ENCODE data around the gene POU2F1. TPM values are rescaled to one million over a fixed set of nuclear protein-coding genes. Genes with fewer than 3 reads are reported as not detected.

The POU2F1 gene
- total RNA-seq, 1 donor from 2014 or later = 7.5 TPM

GRCh38 chr1:167423684-167424619, 203.3 kb downstream of the POU2F1 start:
- DNase-seq (ENCODE audit: missing footprints) (no peak), ATAC-seq (no peak)
- intact Hi-C loops (cut with DNase I) = no loop called here

DNA sequence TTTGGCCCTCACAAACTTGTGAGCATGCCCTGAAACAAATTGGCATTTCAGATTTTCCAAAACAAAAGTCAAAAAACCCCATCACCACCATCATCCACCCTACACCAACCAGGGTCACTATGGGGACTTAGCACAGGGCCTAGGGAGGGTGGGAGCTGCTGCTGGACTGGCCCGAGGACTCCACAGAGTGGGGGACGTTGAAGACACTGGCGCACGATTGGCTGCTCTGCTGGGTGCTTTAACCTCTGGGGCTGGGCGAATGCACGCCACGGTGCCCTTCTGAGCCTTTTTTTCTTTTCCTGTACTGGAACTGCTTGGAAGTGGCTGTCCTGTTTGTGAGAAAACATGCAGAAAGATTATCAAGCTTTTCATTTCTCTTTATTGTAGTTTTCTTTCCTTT, 204.8 kb downstream of the POU2F1 start:
- no peak for ATAC-seq
- DNase-seq (ENCODE audit: missing footprints) = no peak
- intact Hi-C loops (cut with DNase I) = no loop called here

GRCh38 chr1:167426716-167427115, 206.0 kb downstream of the POU2F1 start:
- intact Hi-C loops (cut with DNase I) = no loop called here
- ATAC-seq (no peak), DNase-seq (ENCODE audit: missing footprints) (no peak)

- DNase-seq (ENCODE audit: missing footprints) (no peak), ATAC-seq (no peak)
- intact Hi-C loops (cut with DNase I) = no loop called here
These were observed 207.2 kb downstream of the POU2F1 start for GRCh38 chr1:167427848-167428247.

DNA sequence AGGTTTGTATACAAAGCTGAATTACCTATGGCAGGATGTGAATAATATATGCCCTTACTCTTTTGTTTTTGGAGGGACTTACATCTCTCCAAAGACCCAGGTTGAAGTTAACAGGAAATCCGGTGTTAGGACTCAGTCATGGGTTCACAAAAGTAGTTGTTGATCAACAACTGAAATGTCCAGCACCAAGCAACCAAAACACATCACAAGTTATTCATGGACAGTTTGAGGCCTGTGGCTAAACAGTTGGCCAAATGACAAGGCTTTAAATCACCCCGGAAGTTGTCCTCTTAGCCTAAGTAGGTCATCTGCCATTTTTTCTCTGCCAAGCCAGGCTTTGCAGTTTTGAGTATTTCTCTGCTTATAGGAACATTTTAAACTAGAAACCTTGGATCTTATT, 207.7 kb downstream of the POU2F1 start:
- intact Hi-C loops (cut with DNase I) = no loop called here
- ATAC-seq = no peak
- DNase-seq (ENCODE audit: missing footprints) = no peak

DNA sequence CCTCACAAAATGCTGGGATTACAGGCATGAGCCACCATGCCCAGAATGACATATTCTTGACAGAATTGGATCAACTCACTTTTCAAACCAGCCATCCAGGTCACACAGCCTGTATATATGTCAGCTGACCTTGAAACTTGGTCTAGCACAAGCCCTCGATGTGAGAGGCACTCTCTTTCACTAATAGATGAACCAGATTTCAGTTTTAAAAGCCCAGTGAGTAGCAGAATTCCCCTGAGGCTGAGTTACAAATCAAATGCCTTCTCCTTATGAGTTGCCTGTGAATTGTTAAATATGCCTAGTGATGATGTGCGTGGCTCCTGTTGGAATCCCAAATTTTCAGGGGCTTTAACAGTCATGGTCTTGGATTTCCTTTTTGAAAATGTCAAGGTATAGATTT, 208.9 kb downstream of the POU2F1 start:
- ATAC-seq (no peak), DNase-seq (ENCODE audit: missing footprints) (no peak)
- intact Hi-C loops (cut with DNase I) = no loop called here

GRCh38 chr1:167430134-167430848, 209.6 kb downstream of the POU2F1 start:
- intact Hi-C loops (cut with DNase I) = no loop called here
- DNase-seq (ENCODE audit: missing footprints) (no peak), ATAC-seq (no peak)

GRCh38 chr1:167430849-167431242, 210.2 kb downstream of the POU2F1 start:
- ATAC-seq = no peak

GRCh38 chr1:167431261-167431908, 210.7 kb downstream of the POU2F1 start:
- intact Hi-C loops (cut with DNase I) = no loop called here
- ATAC-seq (peak; percentile 29), DNase-seq (ENCODE audit: missing footprints) (no peak)

More at GRCh38 chr1:167430849-167431242, 210.2 kb downstream of the POU2F1 start:
- DNase-seq (ENCODE audit: missing footprints) = no peak
- intact Hi-C loops (cut with DNase I) = no loop called here

GRCh38 chr1:167431909-167432650, 211.4 kb downstream of the POU2F1 start:
- intact Hi-C loops (cut with DNase I) = no loop called here
- ATAC-seq = no peak

DNA sequence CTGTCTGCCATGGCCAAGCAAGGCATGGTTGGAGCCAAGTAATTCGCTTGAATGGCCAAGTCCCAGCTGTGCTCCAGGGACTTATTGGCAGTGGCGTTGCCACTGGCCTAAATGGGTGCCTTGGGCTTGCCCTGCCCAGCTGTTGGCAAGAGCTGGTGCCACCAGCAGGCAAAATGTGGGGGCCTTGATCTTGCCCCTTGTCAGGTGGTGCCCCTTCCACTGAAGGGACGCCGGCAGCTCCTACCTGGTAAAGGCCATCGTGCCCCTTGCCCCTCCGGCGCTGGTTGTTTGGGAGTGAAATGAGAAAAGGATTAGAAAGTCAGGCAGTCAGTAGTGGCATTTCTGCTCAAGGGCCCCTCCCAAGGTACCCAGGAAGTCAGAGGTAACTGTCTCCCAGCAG, 212.1 kb downstream of the POU2F1 start:
- intact Hi-C loops (cut with DNase I) = no loop called here
- DNase-seq (ENCODE audit: missing footprints) = no peak
- no peak for ATAC-seq

More at GRCh38 chr1:167431909-167432650, 211.4 kb downstream of the POU2F1 start:
- DNase-seq (ENCODE audit: missing footprints) = no peak

DNA sequence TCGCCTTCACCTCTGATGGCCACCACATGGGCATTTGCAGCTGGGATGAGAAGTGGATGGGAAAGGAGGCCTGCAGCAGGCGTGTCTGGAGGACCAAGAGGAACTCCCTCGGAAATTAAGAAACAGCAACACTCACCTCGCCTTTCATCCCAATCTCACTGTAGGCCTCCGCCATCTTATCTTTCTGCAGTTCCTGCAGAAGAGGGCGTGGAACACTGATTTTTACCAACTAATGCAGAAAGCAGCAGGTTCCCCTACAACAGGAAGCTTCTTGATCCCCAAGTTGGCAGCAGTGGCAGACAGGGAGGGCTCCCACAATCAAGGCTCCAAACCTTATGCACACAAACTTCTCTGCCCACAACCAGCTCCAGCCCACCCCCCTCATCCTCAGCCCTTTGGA, 213.2 kb downstream of the POU2F1 start:
- DNase-seq (ENCODE audit: missing footprints) = no peak
- ATAC-seq = no peak
- intact Hi-C loops (cut with DNase I) = no loop called here

DNA sequence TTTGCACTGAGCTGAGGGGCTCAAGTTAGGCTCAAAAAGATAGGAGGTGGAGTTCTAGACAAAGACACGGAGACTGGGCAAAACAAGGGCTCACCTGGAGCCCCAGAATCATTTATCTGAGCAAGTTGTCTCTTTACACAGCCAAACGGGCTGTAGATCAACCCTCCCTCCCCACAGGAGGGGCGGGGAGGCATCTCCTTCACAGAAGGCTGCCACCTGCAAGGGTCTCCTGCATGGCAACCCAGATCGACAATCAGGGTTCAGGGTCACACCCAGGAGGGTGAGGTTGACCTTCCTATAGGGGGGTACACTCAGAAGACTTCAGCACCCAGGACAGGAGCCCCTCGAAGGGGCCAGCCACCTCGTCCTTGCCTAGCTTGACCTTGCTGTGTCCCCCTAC, 213.6 kb downstream of the POU2F1 start:
- DNase-seq (ENCODE audit: missing footprints) (no peak), ATAC-seq (no peak)
- intact Hi-C loops (cut with DNase I) = no loop called here

GRCh38 chr1:167435484-167435883, 214.8 kb downstream of the POU2F1 start:
- intact Hi-C loops (cut with DNase I) = no loop called here
- DNase-seq (ENCODE audit: missing footprints) (peak; percentile 59), ATAC-seq (no peak)

GRCh38 chr1:167438171-167439138, 217.8 kb downstream of the POU2F1 start:
- DNase-seq (ENCODE audit: missing footprints) (peak; percentile 46), ATAC-seq (no peak)
- intact Hi-C loops (cut with DNase I) = no loop called here

DNA sequence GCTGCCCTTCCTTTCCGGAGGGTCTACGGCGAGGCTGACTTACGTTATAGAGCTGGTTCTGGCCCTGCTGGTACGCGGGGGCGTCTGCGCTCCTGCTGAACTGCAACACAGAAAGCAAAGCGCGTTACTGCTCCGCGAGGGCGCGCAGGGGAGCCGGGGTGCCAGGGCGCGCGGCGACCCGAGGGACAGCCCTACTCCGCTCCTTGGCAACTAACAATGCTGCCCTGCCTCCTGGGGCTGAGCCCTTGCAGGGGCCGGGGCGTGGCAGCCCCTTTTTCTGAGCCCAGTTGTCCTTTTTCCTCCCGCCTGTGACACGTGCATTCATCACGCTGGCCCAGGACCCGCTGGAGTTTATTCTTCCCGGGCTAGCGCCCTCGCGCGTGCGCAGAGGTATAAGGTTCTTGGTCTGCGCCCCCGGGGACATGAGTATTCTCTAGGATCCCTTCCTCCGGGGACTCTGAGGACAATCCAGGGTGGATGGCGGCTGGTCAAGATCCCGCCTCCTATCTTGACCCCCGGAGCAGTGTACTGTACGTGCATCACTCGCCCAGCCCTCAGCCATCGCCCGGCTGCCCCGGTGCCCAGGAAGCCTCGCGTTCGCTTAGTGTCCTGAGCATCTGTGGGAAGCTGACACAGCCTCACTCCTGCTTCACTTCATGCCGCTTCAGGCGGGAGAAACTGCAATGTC, 218.8 kb downstream of the POU2F1 start:
- ATAC-seq (no peak), DNase-seq (ENCODE audit: missing footprints) (peak; percentile 79)
- intact Hi-C loops (cut with DNase I) = no loop called here

DNA sequence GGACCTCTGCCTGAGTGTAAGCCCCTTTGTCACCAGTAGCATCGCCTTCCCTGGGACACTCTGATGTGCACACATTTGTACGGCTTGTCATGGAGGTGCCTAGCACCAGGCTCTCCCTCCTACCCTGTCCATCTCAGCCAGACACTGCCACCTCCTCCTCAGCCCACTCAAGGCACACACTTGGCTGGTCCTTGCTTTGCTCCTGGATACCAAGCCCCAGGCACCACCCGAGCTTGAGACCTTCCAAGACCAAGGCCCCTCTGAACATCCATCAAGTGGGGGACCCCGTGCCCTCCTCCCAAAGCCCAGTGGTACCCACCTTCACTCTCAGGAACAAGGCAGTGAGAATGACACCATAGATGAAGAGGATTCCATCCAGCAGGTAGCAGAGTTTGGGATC, 219.7 kb downstream of the POU2F1 start:
- intact Hi-C loops (cut with DNase I) = loop anchor here (2.0 kb wide), 1 partner anchor 374 kb away; no protein-coding TSS in a partner anchor
- ATAC-seq (no peak), DNase-seq (ENCODE audit: missing footprints) (no peak)
